Skeletal muscle tissue (tissue), 4 donors: Measurements from ENCODE around the gene FTO. TPM values are rescaled to one million over a fixed set of nuclear protein-coding genes. Genes with fewer than 3 reads are reported as not detected.

Experiments used
- H3K27ac ChIP-seq: one replicate; pipeline ENCODE4 v1.7.0; 2013; ENCODE audit warnings: mild to moderate bottlenecking, low read depth, low read length, inconsistent platforms
- H3K27me3 ChIP-seq, 3 donors: one replicate each; pipeline ENCODE4 v1.7.0; 2013; ENCODE audit warnings: low read length in 3 of 3; ENCODE audit not compliant: control insufficient read depth in 3 of 3, insufficient read depth in 3 of 3
- H3K36me3 ChIP-seq, 3 donors: one replicate each; pipeline ENCODE4 v1.7.0; 2013; ENCODE audit warnings: low read length in 3 of 3; ENCODE audit not compliant: control insufficient read depth in 3 of 3, insufficient read depth in 3 of 3
- H3K4me1 ChIP-seq, 3 donors: one replicate each; pipeline ENCODE4 v1.7.0; 2013; ENCODE audit warnings: low read length in 3 of 3, mild to moderate bottlenecking in 3 of 3; ENCODE audit not compliant: control insufficient read depth in 3 of 3, insufficient read depth in 3 of 3
- H3K4me3 ChIP-seq, 3 donors: one replicate each; pipeline ENCODE4 v1.7.0; 2013; ENCODE audit warnings: low read length in 3 of 3
- H3K9ac ChIP-seq, 3 donors: one replicate each; pipeline ENCODE4 v1.7.0; 2013; ENCODE audit warnings: low read length in 3 of 3, mild to moderate bottlenecking in 3 of 3, moderate library complexity in 2 of 3, low read depth in 1 of 3
- H3K9me3 ChIP-seq, 3 donors: one replicate each; pipeline ENCODE4 v1.7.0; 2013; ENCODE audit warnings: low read length in 3 of 3; ENCODE audit not compliant: control insufficient read depth in 3 of 3
- total RNA-seq: library from RNA; depleted of rRNA; stranded (reverse); fragments of >200 nt; gene quantifications from one replicate; pipeline ENCODE4 v1.2.3, GENCODE V29; 2014
- donor health status: Osteomylitis.

FTO gene
- total RNA-seq, 1 donor from 2014 or later: 37.1 TPM

DNA sequence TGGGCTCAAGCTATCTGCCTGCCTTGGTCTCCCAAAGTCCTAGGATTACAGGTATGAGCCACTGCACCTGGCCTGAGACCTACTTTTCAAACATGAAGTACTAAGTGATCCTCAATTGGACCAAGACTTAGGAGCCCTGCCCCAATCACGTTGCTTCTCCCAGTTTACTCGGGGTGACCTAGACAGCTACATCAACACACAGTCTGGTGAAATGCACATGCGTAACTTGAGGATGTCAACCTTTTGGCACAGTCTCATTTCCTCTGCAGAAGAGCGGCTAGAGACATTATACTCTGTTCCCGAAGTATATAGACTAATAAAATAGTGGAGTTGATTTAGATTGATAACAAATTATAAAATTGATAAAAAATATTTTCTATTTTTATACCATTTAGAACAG lies 17.1 kb downstream of the FTO start:
- Histone ChIP-seq H3K36me3 (no peaks in the 10 kb centered on the region), H3K4me1 (no peaks in the 10 kb centered on the region), H3K27me3 (no peaks in the 10 kb centered on the region), H3K4me3 (no peak overlapping the region), H3K9me3 (no peaks in the 10 kb centered on the region), H3K9ac (no peak overlapping the region), H3K27ac (no peak overlapping the region)

- H3K4me3 ChIP-seq: no peak overlapping the region
- H3K4me1 ChIP-seq: peaks cover 4 to 12% (median 6%) of the 10 kb centered on the region in 3 donors
- H3K9me3 ChIP-seq: no peaks in the 10 kb centered on the region
- H3K27ac ChIP-seq: no peak overlapping the region
- no peak overlapping the region for H3K9ac ChIP-seq
- no peaks in the 10 kb centered on the region for H3K36me3 ChIP-seq
- H3K27me3 ChIP-seq: no peaks in the 10 kb centered on the region
Measured at GRCh38 chr16:53726625-53727024, 22.7 kb downstream of the FTO start.

DNA sequence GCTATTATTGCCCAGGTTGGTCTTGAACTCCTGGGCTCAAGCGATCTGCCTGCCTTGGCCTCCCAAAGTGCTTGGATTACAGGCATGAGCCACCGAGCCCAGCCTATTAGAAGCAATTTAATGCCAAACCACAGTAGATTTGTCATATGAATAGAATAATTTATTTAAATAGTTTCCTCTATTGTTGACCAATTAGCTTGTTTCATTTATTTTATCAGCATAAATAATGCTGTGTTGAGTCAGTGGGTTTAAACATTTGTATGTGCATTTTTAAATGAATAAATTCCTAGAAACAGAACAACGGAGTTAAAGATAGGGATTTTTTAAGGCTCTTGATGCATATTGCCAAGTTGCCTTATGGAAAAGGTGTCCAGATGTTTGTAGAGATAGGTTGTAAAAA lies 26.7 kb downstream of the FTO start:
- H3K4me1 ChIP-seq: peaks cover 6 to 20% (median 13%) of the 10 kb centered on the region in 3 donors

GRCh38 chr16:53732296-53732929 lies 28.5 kb downstream of the FTO start:
- no peak overlapping the region for H3K9ac ChIP-seq
- H3K36me3 ChIP-seq: no peaks in the 10 kb centered on the region
- H3K4me1 ChIP-seq: peaks cover 9 to 21% (median 11%) of the 10 kb centered on the region in 3 donors
- no peak overlapping the region for H3K27ac ChIP-seq
- H3K27me3 ChIP-seq: no peaks in the 10 kb centered on the region
- H3K4me3 ChIP-seq: no peak overlapping the region
- no peaks in the 10 kb centered on the region for H3K9me3 ChIP-seq

More for the DNA sequence above, 26.7 kb downstream of the FTO start:
- H3K27ac ChIP-seq: no peak overlapping the region
- no peak overlapping the region for H3K9ac ChIP-seq
- no peaks in the 10 kb centered on the region for H3K36me3 ChIP-seq
- H3K9me3 ChIP-seq: no peaks in the 10 kb centered on the region
- H3K27me3 ChIP-seq: no peaks in the 10 kb centered on the region
- no peak overlapping the region for H3K4me3 ChIP-seq

GRCh38 chr16:53734908-53735307 lies 31.0 kb downstream of the FTO start:
- Histone ChIP-seq H3K9me3 (no peaks in the 10 kb centered on the region), H3K4me1 (peaks cover 9 to 21% (median 11%) of the 10 kb centered on the region in 3 donors), H3K27me3 (no peaks in the 10 kb centered on the region), H3K9ac (no peak overlapping the region), H3K36me3 (no peaks in the 10 kb centered on the region), H3K4me3 (no peak overlapping the region), H3K27ac (no peak overlapping the region)

GRCh38 chr16:53736297-53736696 lies 32.3 kb downstream of the FTO start:
- no peak overlapping the region for H3K9ac ChIP-seq
- H3K4me1 ChIP-seq: peaks cover 9 to 21% (median 11%) of the 10 kb centered on the region in 3 donors
- H3K27ac ChIP-seq: no peak overlapping the region
- no peaks in the 10 kb centered on the region for H3K9me3 ChIP-seq
- no peak overlapping the region for H3K4me3 ChIP-seq
- H3K27me3 ChIP-seq: no peaks in the 10 kb centered on the region
- no peaks in the 10 kb centered on the region for H3K36me3 ChIP-seq

- no peaks in the 10 kb centered on the region for H3K36me3 ChIP-seq
- no peaks in the 10 kb centered on the region for H3K27me3 ChIP-seq
- H3K27ac ChIP-seq: no peak overlapping the region
- H3K4me3 ChIP-seq: no peak overlapping the region
- no peaks in the 10 kb centered on the region for H3K9me3 ChIP-seq
- no peak overlapping the region for H3K9ac ChIP-seq
- peaks cover 6 to 21% (median 9%) of the 10 kb centered on the region in 3 donors for H3K4me1 ChIP-seq
Measured at GRCh38 chr16:53737552-53737951, 33.6 kb downstream of the FTO start.

- Histone ChIP-seq H3K27ac (no peak overlapping the region), H3K36me3 (no peaks in the 10 kb centered on the region), H3K9ac (no peak overlapping the region), H3K4me3 (no peak overlapping the region), H3K9me3 (no peaks in the 10 kb centered on the region), H3K4me1 (peaks cover 12 to 30% (median 17%) of the 10 kb centered on the region in 3 donors), H3K27me3 (no peaks in the 10 kb centered on the region)
Measured at GRCh38 chr16:53740476-53740875, 36.5 kb downstream of the FTO start.

DNA sequence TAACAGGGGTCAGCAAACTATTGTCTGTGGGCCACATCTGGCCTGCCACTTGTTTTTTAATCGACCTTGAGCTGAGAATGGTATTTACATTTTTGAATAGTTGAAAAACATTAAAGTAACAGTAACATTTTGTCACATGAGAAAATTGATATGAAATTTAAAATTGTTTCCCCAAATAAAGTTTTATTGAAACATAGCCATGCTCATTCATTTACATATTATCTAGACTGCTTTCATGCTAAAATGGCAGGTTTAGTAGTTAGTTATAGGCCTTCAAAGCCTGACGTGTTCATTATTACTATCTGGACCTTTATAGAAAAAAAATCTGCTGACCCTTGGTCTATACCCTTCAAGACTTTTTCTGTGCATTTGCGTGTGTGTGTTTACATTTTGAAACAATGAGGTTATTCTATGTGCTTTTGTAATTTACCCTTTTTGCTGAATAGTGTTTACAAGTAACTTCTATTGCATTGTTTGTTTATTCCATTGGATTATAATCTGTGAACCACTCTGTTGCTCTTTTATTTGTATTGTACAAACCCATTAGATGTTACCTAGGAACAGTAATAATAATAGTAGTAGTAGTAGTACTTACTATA lies 37.1 kb downstream of the FTO start:
- Histone ChIP-seq H3K9ac (no peak overlapping the region), H3K4me3 (no peak overlapping the region), H3K36me3 (no peaks in the 10 kb centered on the region), H3K27ac (no peak overlapping the region), H3K9me3 (no peaks in the 10 kb centered on the region), H3K27me3 (no peaks in the 10 kb centered on the region), H3K4me1 (peaks cover 16 to 33% (median 19%) of the 10 kb centered on the region in 3 donors)

DNA sequence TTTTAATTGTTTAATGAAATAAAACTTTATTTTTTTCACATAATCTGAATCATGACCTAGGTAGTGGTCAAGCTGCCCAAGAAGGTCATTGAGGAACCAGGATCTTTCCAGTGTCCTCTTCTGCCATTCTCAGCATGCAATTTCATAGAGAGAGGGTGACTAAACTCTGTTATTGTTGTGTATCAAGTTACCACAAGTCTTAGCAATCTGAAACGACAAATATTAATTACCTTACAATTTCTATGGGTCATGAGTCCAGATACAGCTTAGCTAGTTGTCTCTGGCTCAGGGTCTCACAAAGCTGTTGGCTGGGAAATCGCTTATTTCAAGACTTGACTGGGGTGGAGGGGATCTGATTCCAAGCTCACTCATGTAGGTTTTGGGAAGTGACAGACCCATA lies 37.6 kb downstream of the FTO start:
- Histone ChIP-seq H3K4me3 (no peak overlapping the region), H3K4me1 (peaks cover 15 to 31% (median 17%) of the 10 kb centered on the region in 3 donors), H3K9ac (no peak overlapping the region), H3K27ac (no peak overlapping the region), H3K27me3 (no peaks in the 10 kb centered on the region), H3K9me3 (no peaks in the 10 kb centered on the region), H3K36me3 (no peaks in the 10 kb centered on the region)
